Astrocyte of the spinal cord (primary cell): ENCODE measurements around the gene ARHGAP15.

Experiments used
- DNase-seq: peaks from one replicate; pipeline ENCODE4 v3.0.0; 2011; ENCODE audit warnings: low read depth, low spot score
- H3K4me3 ChIP-seq: 2 replicates; pipeline ENCODE4 v1.5.1; 2011; ENCODE audit warnings: low read depth, mild to moderate bottlenecking, low read length, moderate library complexity
- CTCF ChIP-seq: IDR thresholded peaks from 2 replicates; pipeline ENCODE4 v1.5.1; 2012; ENCODE audit warnings: low read depth, mild to moderate bottlenecking, low read length, inconsistent platforms
- in situ Hi-C: cut with HindIII; loops from 2 replicates; pipeline ENCODE4 v1.10.0; 2017; ENCODE audit warnings: low sequenced_read_pairs

ARHGAP15 gene

GRCh38 chr2:143280097-143280757, 151.0 kb downstream of the ARHGAP15 start:
- TF ChIP-seq CTCF, result no peak

GRCh38 chr2:143282684-143283083, 153.5 kb downstream of the ARHGAP15 start:
- in situ Hi-C loops, result no loop called here
- H3K4me3 ChIP-seq, result no peak overlapping the region
- DNase-seq, result no peak
- TF ChIP-seq CTCF, result peak; percentile 34

More at GRCh38 chr2:143280097-143280757, 151.0 kb downstream of the ARHGAP15 start:
- DNase-seq, result no peak
- H3K4me3 ChIP-seq, result no peak overlapping the region
- in situ Hi-C loops, result no loop called here

GRCh38 chr2:143284087-143284675, 155.0 kb downstream of the ARHGAP15 start:
- TF ChIP-seq CTCF, result peak; percentile 83
- peak; percentile 36 for DNase-seq
- in situ Hi-C loops, result no loop called here
- no peak overlapping the region for H3K4me3 ChIP-seq

GRCh38 chr2:143289025-143289424, 159.8 kb downstream of the ARHGAP15 start:
- in situ Hi-C loops, result no loop called here
- no peak for DNase-seq
- no peak overlapping the region for H3K4me3 ChIP-seq
- no peak for TF ChIP-seq CTCF

GRCh38 chr2:143290221-143290620, 161.0 kb downstream of the ARHGAP15 start:
- no peak overlapping the region for H3K4me3 ChIP-seq
- in situ Hi-C loops, result no loop called here
- DNase-seq, result no peak
- TF ChIP-seq CTCF, result no peak

GRCh38 chr2:143294068-143294467, 164.8 kb downstream of the ARHGAP15 start:
- DNase-seq, result no peak
- H3K4me3 ChIP-seq, result no peak overlapping the region
- in situ Hi-C loops, result no loop called here
- no peak for TF ChIP-seq CTCF
